Cardiac fibroblast (primary cell): ENCODE measurements around the gene STX17.

Experiments used
- DNase-seq, 2 donors: peaks; one replicate each; pipeline versions ENCODE4 v3.0.0 to v3.0.0-alpha.2; 2010; ENCODE audit warnings: low read depth in 2 of 2
- H3K4me3 ChIP-seq, 2 donors: replicated peaks in 1 of 2; 1 replicate in 1 of 2; 2 replicates in 1 of 2; pipeline ENCODE4 v1.5.1; 2011; ENCODE audit warnings: low read depth in 2 of 2, low read length in 2 of 2, mild to moderate bottlenecking in 2 of 2, moderate library complexity in 1 of 2
- TF ChIP-seq, protein P1 (sequence below): IDR thresholded peaks from one replicate; pipeline ENCODE4 v1.5.1; 2011; ENCODE audit warnings: low read depth, mild to moderate bottlenecking, low read length, inconsistent platforms

STX17 gene

DNA sequence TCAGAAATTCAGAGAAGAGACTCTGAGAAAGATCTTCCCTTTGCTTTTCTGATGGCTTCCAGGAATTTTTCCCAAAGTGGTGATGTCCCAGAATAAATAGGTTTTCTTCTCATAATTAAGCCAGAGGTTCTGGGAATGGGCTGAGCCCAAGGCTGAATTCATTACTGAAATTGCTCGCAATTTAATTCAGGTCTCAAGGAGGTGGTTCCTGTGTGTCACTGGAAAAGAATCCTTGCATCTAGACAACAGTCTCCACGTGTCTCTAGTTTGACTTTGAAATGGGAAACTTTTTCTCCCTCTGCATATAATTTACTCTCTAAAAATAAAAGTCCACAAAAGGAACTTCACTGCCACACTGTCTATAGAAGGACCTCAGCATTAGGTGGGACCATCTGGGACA, 27.8 kb upstream of the STX17 start:
- peak in 1 of 2 donors; percentile 8 for DNase-seq
- no peak overlapping the region for H3K4me3 ChIP-seq
- TF ChIP-seq, protein P1, sequence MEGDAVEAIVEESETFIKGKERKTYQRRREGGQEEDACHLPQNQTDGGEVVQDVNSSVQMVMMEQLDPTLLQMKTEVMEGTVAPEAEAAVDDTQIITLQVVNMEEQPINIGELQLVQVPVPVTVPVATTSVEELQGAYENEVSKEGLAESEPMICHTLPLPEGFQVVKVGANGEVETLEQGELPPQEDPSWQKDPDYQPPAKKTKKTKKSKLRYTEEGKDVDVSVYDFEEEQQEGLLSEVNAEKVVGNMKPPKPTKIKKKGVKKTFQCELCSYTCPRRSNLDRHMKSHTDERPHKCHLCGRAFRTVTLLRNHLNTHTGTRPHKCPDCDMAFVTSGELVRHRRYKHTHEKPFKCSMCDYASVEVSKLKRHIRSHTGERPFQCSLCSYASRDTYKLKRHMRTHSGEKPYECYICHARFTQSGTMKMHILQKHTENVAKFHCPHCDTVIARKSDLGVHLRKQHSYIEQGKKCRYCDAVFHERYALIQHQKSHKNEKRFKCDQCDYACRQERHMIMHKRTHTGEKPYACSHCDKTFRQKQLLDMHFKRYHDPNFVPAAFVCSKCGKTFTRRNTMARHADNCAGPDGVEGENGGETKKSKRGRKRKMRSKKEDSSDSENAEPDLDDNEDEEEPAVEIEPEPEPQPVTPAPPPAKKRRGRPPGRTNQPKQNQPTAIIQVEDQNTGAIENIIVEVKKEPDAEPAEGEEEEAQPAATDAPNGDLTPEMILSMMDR, result no peak

DNA sequence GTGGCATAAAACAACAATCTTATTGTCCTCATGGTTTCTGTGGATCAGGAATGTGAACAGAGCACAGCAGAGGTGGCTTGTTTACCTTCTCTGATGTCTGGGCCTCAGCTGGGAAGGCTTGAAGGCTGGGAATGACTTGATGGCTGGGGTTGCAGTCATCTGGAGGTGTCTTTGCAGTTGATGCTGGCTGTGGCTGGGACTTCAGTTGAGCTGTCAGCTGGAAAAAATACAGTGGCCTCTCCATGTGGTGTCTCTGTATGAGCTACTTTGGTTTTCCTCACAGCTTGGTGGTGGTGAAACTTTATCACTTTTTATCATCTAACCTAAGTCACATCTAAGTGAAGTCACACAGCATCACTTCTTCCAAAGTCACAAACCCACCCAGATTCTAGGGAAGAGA, 24.7 kb upstream of the STX17 start:
- no peak overlapping the region for H3K4me3 ChIP-seq
- TF ChIP-seq, protein P1, result no peak
- no peak for DNase-seq

DNA sequence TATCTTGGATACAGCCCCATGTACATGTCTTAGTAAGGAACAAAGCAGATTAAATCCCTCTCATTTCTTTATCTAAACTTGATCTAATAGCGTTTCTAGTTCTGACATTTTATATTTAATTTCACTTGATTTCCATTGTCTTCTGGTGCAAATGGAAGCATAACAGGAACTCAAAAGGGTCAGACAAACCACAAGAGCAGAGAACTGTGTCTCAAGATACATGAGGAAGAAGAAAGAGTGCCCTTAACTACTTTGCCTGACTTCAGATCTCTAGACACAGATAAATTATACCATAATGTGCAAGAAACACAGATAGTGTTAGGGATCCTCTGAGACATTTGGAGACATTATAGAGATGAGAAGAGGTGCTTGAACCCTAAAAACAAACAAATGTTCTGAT, 20.7 kb upstream of the STX17 start:
- no peak overlapping the region for H3K4me3 ChIP-seq
- no peak for DNase-seq

DNA sequence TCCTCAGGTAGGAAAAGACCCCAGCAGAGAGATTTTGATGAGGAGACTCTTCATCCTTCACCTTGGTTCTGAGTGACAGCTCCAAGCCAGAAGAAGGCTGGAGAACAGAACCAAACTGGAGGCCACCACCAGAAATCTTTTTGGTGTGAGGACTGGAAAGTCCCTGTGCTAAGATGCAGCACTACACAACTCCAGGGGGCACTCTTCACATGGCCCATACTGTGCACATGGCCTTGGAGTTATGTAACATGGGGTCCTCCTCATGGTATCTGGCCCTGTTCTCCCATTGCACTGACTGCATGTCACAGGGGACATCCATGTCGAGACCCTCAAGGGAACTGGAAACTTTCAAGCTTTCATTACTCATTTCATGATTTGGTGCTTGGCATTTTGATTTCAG, 17.3 kb upstream of the STX17 start:
- no peak for DNase-seq
- TF ChIP-seq, protein P1, result no peak
- H3K4me3 ChIP-seq, result no peak overlapping the region

More for the DNA sequence above, 20.7 kb upstream of the STX17 start:
- TF ChIP-seq, protein P1, result no peak

DNA sequence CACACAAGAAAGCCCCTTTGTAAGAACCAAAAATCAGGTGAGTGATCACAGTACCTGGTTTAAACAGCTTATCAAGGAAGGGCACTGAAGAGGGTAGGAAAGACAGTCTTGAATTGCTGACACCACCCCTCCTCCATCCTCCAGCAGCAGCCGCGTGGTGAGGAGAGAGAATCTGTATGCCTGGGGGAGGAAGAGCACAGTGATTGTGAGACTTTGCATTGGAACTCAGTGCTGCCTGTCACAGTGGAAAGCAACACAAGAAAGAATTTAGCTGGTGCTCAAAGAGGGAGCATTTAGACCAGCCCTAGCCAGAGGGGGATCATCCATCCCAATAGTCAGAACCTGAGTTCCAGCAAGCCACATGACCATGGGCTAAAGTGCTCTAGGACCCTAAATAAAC, 11.6 kb upstream of the STX17 start:
- no peak overlapping the region for H3K4me3 ChIP-seq
- no peak for DNase-seq
- TF ChIP-seq, protein P1, result no peak

DNA sequence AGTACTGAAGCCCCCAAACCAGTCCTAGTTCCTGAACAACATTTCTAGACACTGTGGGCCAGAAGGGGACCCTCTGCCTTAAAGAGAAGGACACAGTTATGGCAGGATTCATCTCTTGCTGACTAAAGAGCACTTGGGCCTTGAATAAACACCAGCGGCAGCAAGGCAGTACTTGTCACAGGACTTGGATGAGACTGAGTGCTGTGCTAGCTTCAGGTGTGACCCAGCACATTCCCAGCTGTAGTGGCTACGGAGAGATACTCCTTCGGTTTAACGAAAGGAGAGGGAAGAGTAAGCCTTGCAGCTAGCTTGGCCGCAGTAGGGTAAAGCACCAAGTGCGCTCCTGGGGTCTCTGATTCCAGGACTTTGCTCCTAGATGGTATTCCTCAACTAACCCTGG, 10.9 kb upstream of the STX17 start:
- TF ChIP-seq, protein P1, result no peak
- DNase-seq, result no peak
- no peak overlapping the region for H3K4me3 ChIP-seq

DNA sequence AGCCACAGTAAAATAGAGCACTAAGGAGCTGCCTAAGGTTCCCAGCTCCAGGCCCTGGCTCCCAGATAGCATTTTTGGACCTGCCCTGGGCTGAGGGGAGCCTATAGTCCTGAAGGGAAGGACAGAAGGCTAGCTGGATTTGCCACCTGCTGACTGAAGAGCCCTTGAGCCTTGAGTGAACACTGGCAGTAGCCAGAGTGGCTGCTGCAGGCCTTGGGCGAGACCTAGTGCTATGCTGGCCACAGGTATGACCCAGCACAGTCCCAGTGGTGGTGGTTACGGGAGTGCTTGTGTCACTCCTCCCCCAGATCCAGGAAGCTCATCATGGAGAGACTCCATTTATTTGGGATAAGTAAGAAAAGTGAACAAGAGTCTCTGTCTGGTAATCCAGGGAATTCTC, 10.3 kb upstream of the STX17 start:
- TF ChIP-seq, protein P1, result no peak
- H3K4me3 ChIP-seq, result no peak overlapping the region
- no peak for DNase-seq
